Mucosa of stomach (tissue), 1 donor: Measurements from ENCODE around the gene ST3GAL4.

Experiments used
- H3K27me3 ChIP-seq: one replicate; pipeline ENCODE4 v1.7.0; 2013; ENCODE audit warnings: mild to moderate bottlenecking, low read length; ENCODE audit not compliant: control insufficient read depth, insufficient read depth
- H3K36me3 ChIP-seq: one replicate; pipeline ENCODE4 v1.7.0; 2013; ENCODE audit warnings: low read length; ENCODE audit not compliant: control insufficient read depth, insufficient read depth
- H3K4me1 ChIP-seq: one replicate; pipeline ENCODE4 v1.7.0; 2013; ENCODE audit warnings: mild to moderate bottlenecking, low read length; ENCODE audit not compliant: control insufficient read depth, insufficient read depth
- H3K4me3 ChIP-seq: one replicate; pipeline ENCODE4 v1.7.0; 2013; ENCODE audit warnings: low read length
- H3K9ac ChIP-seq: one replicate; pipeline ENCODE4 v1.7.0; 2013; ENCODE audit warnings: mild to moderate bottlenecking, low read length, moderate library complexity
- H3K9me3 ChIP-seq: one replicate; pipeline ENCODE4 v1.7.0; 2013; ENCODE audit warnings: mild to moderate bottlenecking, low read length, moderate library complexity; ENCODE audit not compliant: control insufficient read depth
- donor health status: Pancreatic carcinoma.

ST3GAL4 gene

GRCh38 chr11:126446581-126446980, 91.1 kb downstream of the ST3GAL4 start:
- Histone ChIP-seq H3K36me3 (no peaks in the 10 kb centered on the region), H3K9ac (no peak overlapping the region), H3K4me1 (no peaks in the 10 kb centered on the region), H3K4me3 (no peak overlapping the region), H3K9me3 (no peaks in the 10 kb centered on the region), H3K27me3 (no peaks in the 10 kb centered on the region)

GRCh38 chr11:126450198-126450597, 94.7 kb downstream of the ST3GAL4 start:
- no peak overlapping the region for H3K9ac ChIP-seq
- H3K4me3 ChIP-seq, result no peak overlapping the region
- peaks cover 5% of the 10 kb centered on the region for H3K4me1 ChIP-seq
- peaks cover 17% of the 10 kb centered on the region for H3K27me3 ChIP-seq
- no peaks in the 10 kb centered on the region for H3K9me3 ChIP-seq
- H3K36me3 ChIP-seq, result no peaks in the 10 kb centered on the region

- Histone ChIP-seq H3K9ac (no peak overlapping the region), H3K4me3 (no peak overlapping the region), H3K9me3 (no peaks in the 10 kb centered on the region), H3K27me3 (peaks cover 17% of the 10 kb centered on the region), H3K4me1 (peaks cover 5% of the 10 kb centered on the region), H3K36me3 (no peaks in the 10 kb centered on the region)
Measured at GRCh38 chr11:126450806-126451205, 95.3 kb downstream of the ST3GAL4 start.

DNA sequence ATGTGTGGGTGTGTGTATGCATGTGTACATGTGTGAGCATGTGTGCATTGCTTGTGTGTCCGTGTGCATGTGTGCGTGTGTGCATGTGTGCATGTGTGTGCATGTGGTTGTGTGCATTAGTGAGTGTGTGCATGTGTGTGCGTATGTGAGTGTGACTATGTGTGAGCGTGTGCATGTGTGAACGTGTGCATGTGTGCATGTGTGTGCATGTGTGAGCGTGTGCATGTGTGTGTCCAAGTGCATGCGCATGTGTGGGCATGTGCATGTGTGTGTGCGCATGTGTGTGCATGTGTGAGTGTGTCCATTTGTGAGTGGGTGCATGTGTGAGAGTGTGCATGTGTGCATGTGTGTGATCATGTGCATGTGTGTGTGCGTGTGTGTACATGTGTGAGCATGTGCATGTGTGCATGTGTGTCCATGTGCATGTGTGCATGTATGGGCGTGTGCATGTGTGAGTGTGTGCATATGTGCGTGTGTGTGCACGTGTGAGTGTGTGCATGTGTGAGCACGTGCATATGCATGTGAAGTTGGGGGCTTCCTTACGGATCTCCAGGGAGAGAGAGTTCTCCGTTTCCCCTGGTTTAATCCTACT, 95.8 kb downstream of the ST3GAL4 start:
- Histone ChIP-seq H3K27me3 (peaks cover 17% of the 10 kb centered on the region), H3K4me1 (peaks cover 5% of the 10 kb centered on the region), H3K9ac (no peak overlapping the region), H3K9me3 (no peaks in the 10 kb centered on the region), H3K4me3 (no peak overlapping the region), H3K36me3 (no peaks in the 10 kb centered on the region)

GRCh38 chr11:126452241-126453101, 97.0 kb downstream of the ST3GAL4 start:
- Histone ChIP-seq H3K27me3 (peaks cover 17% of the 10 kb centered on the region), H3K9me3 (no peaks in the 10 kb centered on the region), H3K4me3 (no peak overlapping the region), H3K36me3 (no peaks in the 10 kb centered on the region), H3K9ac (no peak overlapping the region), H3K4me1 (peaks cover 5% of the 10 kb centered on the region)

DNA sequence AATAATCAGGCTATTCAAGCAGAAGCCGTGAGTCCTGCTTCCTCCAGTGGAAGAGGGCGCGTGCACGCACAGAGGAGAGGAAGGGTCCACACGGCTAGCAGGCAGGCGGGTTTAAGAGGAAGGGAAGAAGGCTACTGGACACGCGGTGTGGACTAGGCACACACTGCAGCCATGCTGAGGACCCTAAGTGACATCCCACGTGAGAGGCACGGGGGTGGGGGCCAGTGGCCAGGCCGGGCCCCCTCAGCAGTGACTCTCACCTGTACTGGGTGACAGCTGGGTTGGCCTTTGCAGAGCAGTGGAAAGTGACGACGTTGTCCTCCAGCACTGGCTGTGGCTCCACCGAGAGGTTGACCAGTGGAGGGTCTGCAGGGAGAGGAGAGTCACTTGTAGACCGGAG, 100.6 kb downstream of the ST3GAL4 start:
- Histone ChIP-seq H3K9ac (no peak overlapping the region), H3K36me3 (no peaks in the 10 kb centered on the region), H3K4me1 (peaks cover 5% of the 10 kb centered on the region), H3K4me3 (no peak overlapping the region), H3K9me3 (no peaks in the 10 kb centered on the region), H3K27me3 (peaks cover 17% of the 10 kb centered on the region)

- Histone ChIP-seq H3K9me3 (no peaks in the 10 kb centered on the region), H3K4me1 (peaks cover 5% of the 10 kb centered on the region), H3K9ac (no peak overlapping the region), H3K4me3 (no peak overlapping the region), H3K27me3 (peaks cover 17% of the 10 kb centered on the region), H3K36me3 (no peaks in the 10 kb centered on the region)
Measured at GRCh38 chr11:126456783-126457542, 101.5 kb downstream of the ST3GAL4 start.

GRCh38 chr11:126457817-126458216, 102.3 kb downstream of the ST3GAL4 start:
- Histone ChIP-seq H3K9me3 (no peaks in the 10 kb centered on the region), H3K9ac (no peak overlapping the region), H3K36me3 (no peaks in the 10 kb centered on the region), H3K27me3 (peaks cover 9% of the 10 kb centered on the region), H3K4me1 (no peaks in the 10 kb centered on the region), H3K4me3 (no peak overlapping the region)

DNA sequence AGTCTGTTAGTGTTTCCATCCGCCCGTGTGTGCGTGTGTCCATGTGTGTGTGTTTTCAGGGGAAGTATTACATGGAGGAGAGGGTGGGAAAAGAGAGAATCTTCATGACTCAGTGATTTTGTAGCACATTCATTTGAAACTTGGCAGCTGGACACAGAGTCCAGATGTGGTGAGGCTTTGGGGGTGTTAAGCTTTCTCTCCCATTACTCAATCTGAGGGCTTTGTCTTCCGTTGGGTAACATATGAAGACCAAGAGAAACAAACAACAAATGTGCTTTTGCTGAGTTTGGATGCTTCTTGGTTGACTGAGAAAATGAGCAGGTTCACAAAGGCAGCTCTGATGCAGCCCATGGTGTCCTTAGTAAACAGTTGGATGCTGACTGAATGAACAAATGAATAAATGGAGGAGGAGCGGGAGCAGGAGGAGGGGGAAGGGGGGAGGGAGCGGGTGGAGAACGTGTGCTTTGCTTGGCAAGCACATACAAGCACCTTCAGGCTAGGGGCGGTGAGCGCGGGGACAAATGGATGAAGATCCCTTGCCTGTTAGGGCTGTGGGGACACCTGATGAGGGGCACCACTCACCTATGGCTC, 104.3 kb downstream of the ST3GAL4 start:
- Histone ChIP-seq H3K27me3 (no peaks in the 10 kb centered on the region), H3K4me1 (no peaks in the 10 kb centered on the region), H3K36me3 (no peaks in the 10 kb centered on the region), H3K4me3 (no peak overlapping the region), H3K9ac (no peak overlapping the region), H3K9me3 (no peaks in the 10 kb centered on the region)

- Histone ChIP-seq H3K36me3 (no peaks in the 10 kb centered on the region), H3K4me1 (peaks cover 5% of the 10 kb centered on the region), H3K9me3 (no peaks in the 10 kb centered on the region), H3K4me3 (no peak overlapping the region), H3K27me3 (peaks cover 4% of the 10 kb centered on the region), H3K9ac (no peak overlapping the region)
Measured at GRCh38 chr11:126460417-126461095, 105.1 kb downstream of the ST3GAL4 start.

- no peak overlapping the region for H3K9ac ChIP-seq
- no peak overlapping the region for H3K4me3 ChIP-seq
- peaks cover 7% of the 10 kb centered on the region for H3K27me3 ChIP-seq
- no peaks in the 10 kb centered on the region for H3K9me3 ChIP-seq
- H3K36me3 ChIP-seq, result no peaks in the 10 kb centered on the region
- H3K4me1 ChIP-seq, result peaks cover 9% of the 10 kb centered on the region
Measured at GRCh38 chr11:126461096-126461440, 105.6 kb downstream of the ST3GAL4 start.
